ENCODE data around the gene LUC7L3. TPM values are rescaled to one million over a fixed set of nuclear protein-coding genes. Genes with fewer than 3 reads are reported as not detected.

Gene LUC7L3
- total and polyA plus RNA-seq, 2 of the 13 experiments (the other 11 are each of a cell fraction or from before 2014, with no cell fraction given): 108 to 120 TPM

DNA sequence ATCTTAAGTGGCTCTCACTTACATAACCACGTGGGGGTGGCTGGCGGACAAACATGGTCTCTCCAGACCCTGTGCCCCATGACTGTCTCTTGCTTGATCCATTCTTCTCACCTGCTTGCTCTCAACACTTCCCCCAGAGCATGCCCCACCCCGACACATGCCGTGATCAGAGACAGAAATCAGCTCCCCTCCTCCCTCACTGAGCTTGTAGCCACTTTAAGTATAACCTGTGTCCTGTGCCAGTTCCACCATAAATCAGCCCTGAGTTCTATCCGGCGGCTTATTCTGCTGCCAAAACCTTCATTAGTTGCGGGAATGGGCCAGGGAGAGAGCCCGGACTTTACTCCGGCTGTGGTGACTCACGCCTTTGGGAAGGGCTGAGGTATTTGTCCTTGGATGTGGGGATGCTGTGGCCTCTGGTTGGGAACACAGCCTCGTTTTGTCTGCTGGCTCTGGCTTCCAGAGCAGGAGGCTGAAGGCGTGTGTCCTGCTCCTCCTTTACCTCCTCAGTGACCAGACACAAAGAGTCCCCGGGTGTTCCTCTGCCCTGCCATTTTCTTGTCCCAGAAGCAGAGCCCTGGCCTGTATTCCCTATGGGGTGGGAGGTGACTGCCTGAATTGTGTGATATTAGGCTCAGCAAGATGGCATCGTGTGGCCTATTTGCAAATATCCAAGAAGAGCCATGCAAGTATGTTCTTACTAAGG is 32.8 kb upstream of the LUC7L3 start (continued):
- TF ChIP-seq NFYC (CRISPR knock-in tag; IDR thresholded peaks at IDR 0.05) (peak; percentile 24; the same call in 1 of the 2 replicates), KMT2B (CRISPR knock-in tag; IDR thresholded peaks at IDR 0.05) (peak; percentile 64), GATAD1 (CRISPR knock-in tag; IDR thresholded peaks at IDR 0.05) (peak; percentile 73), ZNF790 (CRISPR knock-in tag; IDR thresholded peaks at IDR 0.05; ENCODE audit: borderline replicate concordance) (no peak), THAP11 (CRISPR knock-in tag; IDR thresholded peaks at IDR 0.05) (peak; percentile 68; the same call in 1 of the 2 replicates), ZNF879 (CRISPR knock-in tag; IDR thresholded peaks at IDR 0.05) (no peak), HMG20A (CRISPR knock-in tag; IDR thresholded peaks at IDR 0.05; ENCODE audit: borderline replicate concordance) (peak; percentile 79; the same call in 1 of the 2 replicates), YEATS2 (CRISPR knock-in tag; IDR thresholded peaks at IDR 0.05; ENCODE audit: borderline replicate concordance) (peak; percentile 66; the same call in 1 of the 2 replicates), ZNF207 (IDR thresholded peaks at IDR 0.05; ENCODE audit: borderline replicate concordance) (no peak), KAT8 (CRISPR knock-in tag; IDR thresholded peaks at IDR 0.05) (peak; percentile 80; the same call in 1 of the 2 replicates), ZNF768 (CRISPR knock-in tag; IDR thresholded peaks at IDR 0.05) (no peak), EZH2 (conservative IDR thresholded peaks at IDR 0.05; ENCODE audit: low read depth, low read length) (no peak), ZNF3 (CRISPR knock-in tag; IDR thresholded peaks at IDR 0.05) (0 out of 2 replicates have a peak, but pooled peaks have one; percentile 13), PHF21A (CRISPR knock-in tag; IDR thresholded peaks at IDR 0.05) (peak; percentile 94), ZNF562 (CRISPR knock-in tag; IDR thresholded peaks at IDR 0.05; ENCODE audit: borderline replicate concordance) (no peak), WIZ (CRISPR knock-in tag; IDR thresholded peaks at IDR 0.05) (no peak), POGZ (CRISPR knock-in tag; IDR thresholded peaks at IDR 0.05) (peak; percentile 35; the same call in 1 of the 2 replicates), SSRP1 (CRISPR knock-in tag; IDR thresholded peaks at IDR 0.05) (peak; percentile 92; the same call in 1 of the 2 replicates), ZNF331 (CRISPR knock-in tag; IDR thresholded peaks at IDR 0.05) (peak; percentile 84), MAF1 (CRISPR knock-in tag; IDR thresholded peaks at IDR 0.05; ENCODE audit: borderline replicate concordance) (no peak), ZNF263 (CRISPR knock-in tag; IDR thresholded peaks at IDR 0.05) (peak; percentile 84), HOXA9 (CRISPR knock-in tag; IDR thresholded peaks at IDR 0.05; ENCODE audit: borderline replicate concordance) (no peak), ATF7-NPFF (CRISPR knock-in tag; IDR thresholded peaks at IDR 0.05; ENCODE audit: low read depth) (no peak; the same call in 1 of the 2 replicates), TBX3 (IDR thresholded peaks at IDR 0.05; ENCODE audit: borderline replicate concordance) (peak; percentile 86)
- TF ChIP-seq, protein P1, sequence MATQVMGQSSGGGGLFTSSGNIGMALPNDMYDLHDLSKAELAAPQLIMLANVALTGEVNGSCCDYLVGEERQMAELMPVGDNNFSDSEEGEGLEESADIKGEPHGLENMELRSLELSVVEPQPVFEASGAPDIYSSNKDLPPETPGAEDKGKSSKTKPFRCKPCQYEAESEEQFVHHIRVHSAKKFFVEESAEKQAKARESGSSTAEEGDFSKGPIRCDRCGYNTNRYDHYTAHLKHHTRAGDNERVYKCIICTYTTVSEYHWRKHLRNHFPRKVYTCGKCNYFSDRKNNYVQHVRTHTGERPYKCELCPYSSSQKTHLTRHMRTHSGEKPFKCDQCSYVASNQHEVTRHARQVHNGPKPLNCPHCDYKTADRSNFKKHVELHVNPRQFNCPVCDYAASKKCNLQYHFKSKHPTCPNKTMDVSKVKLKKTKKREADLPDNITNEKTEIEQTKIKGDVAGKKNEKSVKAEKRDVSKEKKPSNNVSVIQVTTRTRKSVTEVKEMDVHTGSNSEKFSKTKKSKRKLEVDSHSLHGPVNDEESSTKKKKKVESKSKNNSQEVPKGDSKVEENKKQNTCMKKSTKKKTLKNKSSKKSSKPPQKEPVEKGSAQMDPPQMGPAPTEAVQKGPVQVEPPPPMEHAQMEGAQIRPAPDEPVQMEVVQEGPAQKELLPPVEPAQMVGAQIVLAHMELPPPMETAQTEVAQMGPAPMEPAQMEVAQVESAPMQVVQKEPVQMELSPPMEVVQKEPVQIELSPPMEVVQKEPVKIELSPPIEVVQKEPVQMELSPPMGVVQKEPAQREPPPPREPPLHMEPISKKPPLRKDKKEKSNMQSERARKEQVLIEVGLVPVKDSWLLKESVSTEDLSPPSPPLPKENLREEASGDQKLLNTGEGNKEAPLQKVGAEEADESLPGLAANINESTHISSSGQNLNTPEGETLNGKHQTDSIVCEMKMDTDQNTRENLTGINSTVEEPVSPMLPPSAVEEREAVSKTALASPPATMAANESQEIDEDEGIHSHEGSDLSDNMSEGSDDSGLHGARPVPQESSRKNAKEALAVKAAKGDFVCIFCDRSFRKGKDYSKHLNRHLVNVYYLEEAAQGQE (IDR thresholded peaks at IDR 0.05; ENCODE audit: borderline replicate concordance in 1 of 2, low read depth in 1 of 2, low read length in 2 of 2): peak in 1 of 2 experiments; percentile 70; a peak in 2 of 4 replicates
- TF ChIP-seq, protein P2, sequence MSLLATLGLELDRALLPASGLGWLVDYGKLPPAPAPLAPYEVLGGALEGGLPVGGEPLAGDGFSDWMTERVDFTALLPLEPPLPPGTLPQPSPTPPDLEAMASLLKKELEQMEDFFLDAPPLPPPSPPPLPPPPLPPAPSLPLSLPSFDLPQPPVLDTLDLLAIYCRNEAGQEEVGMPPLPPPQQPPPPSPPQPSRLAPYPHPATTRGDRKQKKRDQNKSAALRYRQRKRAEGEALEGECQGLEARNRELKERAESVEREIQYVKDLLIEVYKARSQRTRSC (CRISPR knock-in tag; IDR thresholded peaks at IDR 0.05; ENCODE audit: low read depth): no peak
- TF ChIP-seq, protein P3, sequence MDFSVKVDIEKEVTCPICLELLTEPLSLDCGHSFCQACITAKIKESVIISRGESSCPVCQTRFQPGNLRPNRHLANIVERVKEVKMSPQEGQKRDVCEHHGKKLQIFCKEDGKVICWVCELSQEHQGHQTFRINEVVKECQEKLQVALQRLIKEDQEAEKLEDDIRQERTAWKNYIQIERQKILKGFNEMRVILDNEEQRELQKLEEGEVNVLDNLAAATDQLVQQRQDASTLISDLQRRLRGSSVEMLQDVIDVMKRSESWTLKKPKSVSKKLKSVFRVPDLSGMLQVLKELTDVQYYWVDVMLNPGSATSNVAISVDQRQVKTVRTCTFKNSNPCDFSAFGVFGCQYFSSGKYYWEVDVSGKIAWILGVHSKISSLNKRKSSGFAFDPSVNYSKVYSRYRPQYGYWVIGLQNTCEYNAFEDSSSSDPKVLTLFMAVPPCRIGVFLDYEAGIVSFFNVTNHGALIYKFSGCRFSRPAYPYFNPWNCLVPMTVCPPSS (IDR thresholded peaks at IDR 0.05): no peak
